ENCODE measurements around the gene TASOR.

DNA sequence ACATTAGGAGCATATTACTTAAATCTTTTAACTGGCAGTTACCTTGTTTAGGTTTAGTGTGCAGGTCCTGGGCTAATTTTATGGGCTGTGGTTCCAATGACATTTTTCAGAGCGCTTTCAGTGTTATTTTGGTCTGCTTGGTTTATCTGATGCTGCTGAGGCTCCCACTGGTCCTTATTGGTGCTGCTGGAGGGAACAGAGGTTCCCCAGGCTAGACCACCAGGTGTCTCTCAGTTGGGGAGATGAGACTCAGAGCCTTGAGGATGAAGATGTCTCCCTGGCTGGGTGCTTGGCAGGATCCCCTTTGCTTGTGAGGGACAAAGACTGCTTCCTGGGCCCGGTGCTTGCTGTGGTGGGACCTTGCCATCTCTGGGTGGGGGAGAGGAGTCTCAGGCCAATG lies 28.3 kb upstream of the TASOR start:
- TF ChIP-seq, protein P1, sequence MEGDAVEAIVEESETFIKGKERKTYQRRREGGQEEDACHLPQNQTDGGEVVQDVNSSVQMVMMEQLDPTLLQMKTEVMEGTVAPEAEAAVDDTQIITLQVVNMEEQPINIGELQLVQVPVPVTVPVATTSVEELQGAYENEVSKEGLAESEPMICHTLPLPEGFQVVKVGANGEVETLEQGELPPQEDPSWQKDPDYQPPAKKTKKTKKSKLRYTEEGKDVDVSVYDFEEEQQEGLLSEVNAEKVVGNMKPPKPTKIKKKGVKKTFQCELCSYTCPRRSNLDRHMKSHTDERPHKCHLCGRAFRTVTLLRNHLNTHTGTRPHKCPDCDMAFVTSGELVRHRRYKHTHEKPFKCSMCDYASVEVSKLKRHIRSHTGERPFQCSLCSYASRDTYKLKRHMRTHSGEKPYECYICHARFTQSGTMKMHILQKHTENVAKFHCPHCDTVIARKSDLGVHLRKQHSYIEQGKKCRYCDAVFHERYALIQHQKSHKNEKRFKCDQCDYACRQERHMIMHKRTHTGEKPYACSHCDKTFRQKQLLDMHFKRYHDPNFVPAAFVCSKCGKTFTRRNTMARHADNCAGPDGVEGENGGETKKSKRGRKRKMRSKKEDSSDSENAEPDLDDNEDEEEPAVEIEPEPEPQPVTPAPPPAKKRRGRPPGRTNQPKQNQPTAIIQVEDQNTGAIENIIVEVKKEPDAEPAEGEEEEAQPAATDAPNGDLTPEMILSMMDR (IDR thresholded peaks at IDR 0.05; ENCODE audit: low read depth, low read length): no peak
- no peak for TF ChIP-seq POLR2A (IDR thresholded peaks at IDR 0.05; ENCODE audit: extremely low read depth, insufficient read length)
- TF ChIP-seq MAX (IDR thresholded peaks at IDR 0.05; ENCODE audit: low read depth, low read length): no peak
- TF ChIP-seq MYC (IDR thresholded peaks at IDR 0.05; ENCODE audit: low read depth, low read length): no peak

Data from NB4 (cell line).